RCC 7860 (cell line): ENCODE data around the gene OSCAR.
"Not testable (repeated sequence)": the region's sequence is repeated elsewhere in the genome, so short reads cannot be mapped to it uniquely, and the experiment has no call there.

Experiments
- DNase-seq: peaks from one replicate; pipeline ENCODE4 v3.0.0-alpha.2; 2015; ENCODE audit warnings: low spot score
- FAIRE-seq: peaks from 2 replicates; lab custom pipeline; 2012; peaks lifted over from hg19 to GRCh38; lab: Jason Lieb, UNC

The OSCAR gene

GRCh38 chr19:54127688-54128440 is 27.3 kb upstream of the OSCAR start:
- DNase-seq (no peak), FAIRE-seq (no peak)

GRCh38 chr19:54125713-54126112 is 25.1 kb upstream of the OSCAR start:
- no peak for DNase-seq
- no peak for FAIRE-seq

- FAIRE-seq, result no peak
- DNase-seq, result no peak
These were observed 23.8 kb upstream of the OSCAR start for GRCh38 chr19:54124393-54124792.

GRCh38 chr19:54123682-54124081 is 23.1 kb upstream of the OSCAR start:
- FAIRE-seq (no peak), DNase-seq (no peak)

GRCh38 chr19:54121259-54121658 is 20.7 kb upstream of the OSCAR start:
- DNase-seq (no peak), FAIRE-seq (no peak)

- FAIRE-seq (peak; percentile 66), DNase-seq (peak; percentile 87)
These were observed 14.8 kb upstream of the OSCAR start, which contains the start of the genes PRPF31 and TFPT for GRCh38 chr19:54115109-54116063. TSS of gene PRPF31 (plus strand) at chr19:54115754. CDS start at chr19:54118279, 2,525 bp downstream. TSS of gene TFPT (minus strand) at chr19:54115657. CDS start at chr19:54115269, 388 bp downstream.

- no peak for FAIRE-seq
- no peak for DNase-seq
These were observed 13.9 kb upstream of the OSCAR start for GRCh38 chr19:54114340-54115108.

- no peak for DNase-seq
- FAIRE-seq, result no peak
These were observed 9.0 kb upstream of the OSCAR start for GRCh38 chr19:54109651-54110050.

- FAIRE-seq (no peak), DNase-seq (no peak)
These were observed 7.9 kb upstream of the OSCAR start for GRCh38 chr19:54108496-54108895.

- FAIRE-seq (no peak), DNase-seq (no peak)
These were observed 7.4 kb upstream of the OSCAR start for GRCh38 chr19:54107876-54108490.

GRCh38 chr19:54106716-54107115 is 6.1 kb upstream of the OSCAR start:
- FAIRE-seq, result no peak
- DNase-seq, result no peak

GRCh38 chr19:54105796-54106195 is 5.2 kb upstream of the OSCAR start:
- no peak for FAIRE-seq
- DNase-seq, result no peak

GRCh38 chr19:54104998-54105715 is 4.6 kb upstream of the OSCAR start:
- FAIRE-seq, result no peak
- DNase-seq, result no peak

GRCh38 chr19:54102421-54103169 is 2.0 kb upstream of the OSCAR start, which contains the start of gene NDUFA3:
TSS of gene NDUFA3 (plus strand) at chr19:54102855. CDS start at chr19:54102879, 24 bp downstream.
- FAIRE-seq (peak; percentile 67), DNase-seq (peak; percentile 94)

GRCh38 chr19:54099903-54100255 is 724 bp downstream of the OSCAR start:
- not testable (repeated sequence) for FAIRE-seq, DNase-seq

- FAIRE-seq, result no peak
- no peak for DNase-seq
These were observed 1.3 kb downstream of the OSCAR start for GRCh38 chr19:54099190-54099902.

- FAIRE-seq (no peak), DNase-seq (peak; percentile 11)
These were observed 3.9 kb downstream of the OSCAR start for GRCh38 chr19:54096617-54097106.
